NT2/D1 (cell line): ENCODE results near the gene GAB1.

Experiments
- DNase-seq: peaks from one replicate; pipeline ENCODE4 v3.0.0-alpha.2; 2011; ENCODE audit warnings: low read depth, low spot score
- H3K27me3 ChIP-seq: 2 replicates; pipeline ENCODE4 v1.6.0; 2011; ENCODE audit warnings: mild to moderate bottlenecking; ENCODE audit not compliant: insufficient read length, insufficient read depth
- H3K36me3 ChIP-seq: 2 replicates; pipeline ENCODE4 v1.6.1; 2011; ENCODE audit warnings: mild to moderate bottlenecking, low read length, mixed read lengths; ENCODE audit not compliant: insufficient read depth, insufficient read length
- H3K4me1 ChIP-seq: 2 replicates; pipeline ENCODE4 v1.5.1; 2011; ENCODE audit not compliant: insufficient read depth, insufficient read length
- H3K4me3 ChIP-seq: 2 replicates; pipeline ENCODE4 v1.5.1; 2011; ENCODE audit warnings: low read depth; ENCODE audit not compliant: insufficient read length
- H3K9ac ChIP-seq: 2 replicates; pipeline ENCODE4 v1.6.0; 2011; ENCODE audit warnings: low read depth; ENCODE audit not compliant: insufficient read length
- H3K9me3 ChIP-seq: 2 replicates; pipeline ENCODE4 v1.5.1; 2011; ENCODE audit warnings: mild to moderate bottlenecking, low read length; ENCODE audit not compliant: insufficient read depth
- SUZ12 ChIP-seq: IDR thresholded peaks from 2 replicates; pipeline ENCODE4 v1.6.1; 2011; ENCODE audit not compliant: insufficient read length, insufficient read depth; ENCODE audit errors: extremely low read depth
- YY1 ChIP-seq: IDR thresholded peaks from 2 replicates; pipeline ENCODE4 v1.6.1; 2011; ENCODE audit not compliant: insufficient read length, insufficient read depth
- ZNF274 ChIP-seq: IDR thresholded peaks from 2 replicates; pipeline ENCODE4 v1.6.1; 2011; ENCODE audit warnings: mild to moderate bottlenecking, low read depth, low read length

GAB1 gene

GRCh38 chr4:143410015-143410414 lies 73.3 kb downstream of the GAB1 start:
- H3K4me3 ChIP-seq = no peak overlapping the region
- no peak for TF ChIP-seq YY1
- TF ChIP-seq SUZ12 = no peak
- TF ChIP-seq ZNF274 = no peak
- H3K27me3 ChIP-seq = no peaks in the 10 kb centered on the region
- H3K9me3 ChIP-seq = no peaks in the 10 kb centered on the region
- DNase-seq = no peak
- H3K36me3 ChIP-seq = no peaks in the 10 kb centered on the region
- H3K9ac ChIP-seq = no peak overlapping the region
- H3K4me1 ChIP-seq = no peaks in the 10 kb centered on the region

DNA sequence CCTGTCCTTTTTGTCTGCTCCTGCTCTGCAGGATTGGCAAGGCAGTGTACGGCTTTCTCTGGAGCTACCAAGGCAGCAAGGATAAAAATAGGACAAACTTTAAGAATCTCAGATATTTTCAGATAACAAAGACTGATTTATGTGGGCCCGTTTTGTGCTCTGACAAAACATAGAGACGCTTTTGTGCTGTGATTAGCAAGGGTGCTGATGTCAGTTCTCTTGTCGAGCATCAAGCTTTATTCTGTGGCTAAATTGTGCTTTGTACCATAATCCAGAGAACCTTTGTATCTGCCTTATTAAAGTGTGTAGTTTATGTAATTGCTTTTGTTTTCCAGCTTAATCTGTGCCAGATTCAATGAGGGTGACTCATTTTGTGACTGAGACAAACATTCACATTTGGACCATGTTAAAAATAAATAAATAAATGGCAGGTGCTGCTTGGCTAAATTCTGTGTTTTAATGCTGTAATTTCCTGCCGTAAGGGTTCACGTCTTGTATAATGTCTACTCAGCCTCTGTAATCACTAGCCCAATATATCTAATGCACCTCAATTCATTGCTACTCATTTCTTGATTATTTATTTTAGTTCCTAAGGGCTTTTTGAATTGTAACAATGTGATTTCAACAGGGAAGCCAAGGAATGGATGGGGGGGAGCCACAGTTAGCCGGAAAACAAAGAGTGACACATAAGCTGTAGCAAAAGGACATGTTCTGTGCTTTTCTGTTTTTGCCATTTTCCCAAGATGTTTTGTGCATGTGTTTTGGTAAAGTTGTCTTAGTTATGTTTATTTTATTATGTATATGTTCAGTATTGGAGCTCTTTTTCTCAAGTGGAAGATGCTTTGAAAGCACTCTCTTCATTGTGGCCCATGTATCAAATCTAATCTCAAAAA lies 75.1 kb downstream of the GAB1 start:
- Histone ChIP-seq H3K4me1 (no peaks in the 10 kb centered on the region), H3K9ac (no peak overlapping the region), H3K9me3 (no peaks in the 10 kb centered on the region), H3K4me3 (no peak overlapping the region), H3K36me3 (no peaks in the 10 kb centered on the region), H3K27me3 (no peaks in the 10 kb centered on the region)
- DNase-seq = no peak
- TF ChIP-seq ZNF274 (no peak), YY1 (no peak), SUZ12 (no peak)

DNA sequence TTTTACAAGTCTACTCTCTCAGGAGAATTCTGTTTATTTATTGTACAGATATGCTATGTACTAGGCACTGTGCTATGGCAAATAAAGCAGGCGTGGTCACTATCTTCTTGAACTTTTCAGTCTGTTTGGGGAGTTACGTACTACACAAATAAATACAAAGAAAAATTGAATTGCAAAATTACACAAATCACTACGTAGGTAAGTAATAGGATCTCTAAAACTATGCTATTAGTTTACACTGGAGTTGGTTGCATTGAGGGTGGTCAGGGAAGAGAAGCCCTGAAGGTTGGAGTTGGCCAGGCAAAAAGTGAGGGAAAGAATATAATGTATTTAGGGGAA lies 75.7 kb downstream of the GAB1 start:
- Histone ChIP-seq H3K36me3 (peaks cover 2% of the 10 kb centered on the region), H3K9me3 (no peaks in the 10 kb centered on the region), H3K27me3 (no peaks in the 10 kb centered on the region), H3K4me3 (no peak overlapping the region), H3K9ac (no peak overlapping the region), H3K4me1 (no peaks in the 10 kb centered on the region)
- TF ChIP-seq YY1 (no peak), SUZ12 (no peak), ZNF274 (no peak)
- DNase-seq = no peak

DNA sequence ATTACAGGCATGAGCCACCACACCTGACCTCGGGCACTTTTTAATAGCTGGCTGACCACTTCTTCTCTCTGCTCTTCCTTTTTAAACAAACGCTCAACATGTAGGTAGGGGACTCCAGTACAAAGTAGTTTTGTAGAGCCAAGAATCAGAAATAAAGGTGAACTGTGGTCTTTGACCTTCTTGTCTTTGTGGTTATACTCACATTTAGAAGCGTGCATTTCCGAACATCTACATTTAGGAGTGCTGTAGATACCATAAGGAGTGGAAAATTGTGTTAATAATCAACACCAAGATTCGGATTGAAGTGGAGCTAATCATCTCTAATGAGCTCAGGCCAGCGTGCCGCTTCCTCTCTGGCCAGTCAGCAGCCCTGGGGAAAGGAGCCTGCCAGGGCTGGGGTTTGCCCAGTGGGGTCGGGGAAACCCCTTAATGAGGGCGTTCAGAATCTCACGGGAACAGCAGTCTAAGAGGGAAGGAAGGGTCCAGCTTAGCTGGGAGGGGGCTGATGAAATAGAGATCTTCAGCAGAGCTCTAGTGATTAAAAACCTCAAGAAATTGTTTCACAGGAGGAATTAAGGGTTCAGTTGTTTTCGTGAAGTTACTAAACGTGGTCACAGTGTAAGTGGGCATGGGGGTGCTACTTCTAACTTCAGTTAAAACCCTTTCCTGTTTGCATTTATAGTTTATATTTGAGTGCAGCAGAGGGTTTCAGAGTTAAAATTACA lies 81.2 kb downstream of the GAB1 start:
- H3K9ac ChIP-seq = no peak overlapping the region
- H3K4me3 ChIP-seq = no peak overlapping the region
- no peak for DNase-seq
- no peaks in the 10 kb centered on the region for H3K9me3 ChIP-seq
- TF ChIP-seq YY1 (no peak), ZNF274 (no peak), SUZ12 (no peak)
- H3K4me1 ChIP-seq = no peaks in the 10 kb centered on the region
- H3K27me3 ChIP-seq = no peaks in the 10 kb centered on the region
- peaks cover 2% of the 10 kb centered on the region for H3K36me3 ChIP-seq

GRCh38 chr4:143420227-143420626 lies 83.6 kb downstream of the GAB1 start:
- TF ChIP-seq SUZ12 = no peak
- no peak for TF ChIP-seq ZNF274
- no peak for TF ChIP-seq YY1

DNA sequence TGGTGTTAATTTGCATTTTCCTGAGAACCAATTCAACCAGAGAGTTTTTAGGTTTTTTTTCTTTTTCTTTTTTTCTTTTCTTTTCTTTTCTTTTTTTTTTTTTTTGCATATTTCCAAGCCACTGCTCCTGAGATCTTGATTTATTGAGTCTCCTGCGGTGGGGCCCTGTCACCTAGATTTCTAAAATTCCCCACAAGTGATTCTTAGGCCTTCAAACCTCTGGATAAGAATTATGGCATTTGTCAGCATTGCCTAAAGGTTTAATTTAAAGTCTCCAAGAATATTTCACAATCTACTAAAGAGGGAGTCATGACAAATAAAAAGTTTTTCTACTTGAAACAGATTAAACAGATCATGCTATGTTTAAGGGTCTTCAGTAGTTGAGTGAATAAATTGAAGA lies 84.9 kb downstream of the GAB1 start:
- Histone ChIP-seq H3K9me3 (no peaks in the 10 kb centered on the region), H3K9ac (no peak overlapping the region), H3K36me3 (peaks cover 2% of the 10 kb centered on the region), H3K4me3 (no peak overlapping the region), H3K4me1 (no peaks in the 10 kb centered on the region), H3K27me3 (no peaks in the 10 kb centered on the region)
- TF ChIP-seq YY1 = no peak
- TF ChIP-seq SUZ12 = no peak
- no peak for TF ChIP-seq ZNF274
- no peak for DNase-seq

More at GRCh38 chr4:143420227-143420626, 83.6 kb downstream of the GAB1 start:
- Histone ChIP-seq H3K27me3 (no peaks in the 10 kb centered on the region), H3K9ac (no peak overlapping the region), H3K9me3 (no peaks in the 10 kb centered on the region), H3K36me3 (peaks cover 2% of the 10 kb centered on the region), H3K4me3 (no peak overlapping the region), H3K4me1 (no peaks in the 10 kb centered on the region)
- no peak for DNase-seq

- Histone ChIP-seq H3K4me1 (no peaks in the 10 kb centered on the region), H3K27me3 (no peaks in the 10 kb centered on the region), H3K36me3 (no peaks in the 10 kb centered on the region), H3K4me3 (no peak overlapping the region), H3K9ac (no peak overlapping the region), H3K9me3 (peaks cover 1% of the 10 kb centered on the region; the same call in 1 of the 2 replicates)
- DNase-seq = no peak
- TF ChIP-seq SUZ12 (no peak), ZNF274 (no peak), YY1 (no peak)
These were observed 87.6 kb downstream of the GAB1 start for GRCh38 chr4:143424276-143424675.
